NCI-H526 (cell line): ENCODE data around the gene EAF1.
"Not testable (repeated sequence)": the region's sequence is repeated elsewhere in the genome, so short reads cannot be mapped to it uniquely, and the experiment has no call there.

Experiments used
- DNase-seq, 2 experiments: peaks; one replicate each; lab custom pipeline; 2025; lab: John Stamatoyannopoulos, UW

The EAF1 gene

GRCh38 chr3:15405448-15406050 is 21.8 kb upstream of the EAF1 start:
- peak in 1 of 2 experiments; percentile 57 for DNase-seq

GRCh38 chr3:15409239-15409638 is 18.2 kb upstream of the EAF1 start:
- DNase-seq: no peak

- DNase-seq: no peak
Measured at GRCh38 chr3:15409774-15410173, 17.6 kb upstream of the EAF1 start.

- DNase-seq: not testable (repeated sequence)
Measured at GRCh38 chr3:15410966-15411365, 16.4 kb upstream of the EAF1 start.

GRCh38 chr3:15420871-15421270 is 6.5 kb upstream of the EAF1 start:
- DNase-seq: no peak

- DNase-seq: no peak
Measured at GRCh38 chr3:15426579-15427118, 749 bp upstream of the EAF1 start.

GRCh38 chr3:15427981-15428380 is 583 bp downstream of the EAF1 start:
- DNase-seq: peak in 1 of 2 experiments; percentile 15

- no peak for DNase-seq
Measured at GRCh38 chr3:15428539-15428938, 1.1 kb downstream of the EAF1 start.

GRCh38 chr3:15429080-15429479 is 1.7 kb downstream of the EAF1 start:
- DNase-seq: no peak

- no peak for DNase-seq
Measured at GRCh38 chr3:15430624-15431023, 3.2 kb downstream of the EAF1 start.

- no peak for DNase-seq
Measured at GRCh38 chr3:15431256-15431837, 3.9 kb downstream of the EAF1 start.

- DNase-seq: no peak
Measured at GRCh38 chr3:15433531-15433930, 6.1 kb downstream of the EAF1 start.

- no peak for DNase-seq
Measured at GRCh38 chr3:15434756-15435155, 7.4 kb downstream of the EAF1 start.

GRCh38 chr3:15436246-15436645 is 8.8 kb downstream of the EAF1 start:
- no peak for DNase-seq

- no peak for DNase-seq
Measured at GRCh38 chr3:15438983-15439382, 11.6 kb downstream of the EAF1 start.

GRCh38 chr3:15439476-15439875 is 12.1 kb downstream of the EAF1 start:
- no peak for DNase-seq

GRCh38 chr3:15440891-15441290 is 13.5 kb downstream of the EAF1 start:
- no peak for DNase-seq

- no peak for DNase-seq
Measured at GRCh38 chr3:15443826-15444524, 16.6 kb downstream of the EAF1 start.

GRCh38 chr3:15449489-15450224 is 22.3 kb downstream of the EAF1 start:
- no peak for DNase-seq

GRCh38 chr3:15450438-15451215 is 23.2 kb downstream of the EAF1 start:
- no peak for DNase-seq

GRCh38 chr3:15451216-15452113 is 24.1 kb downstream of the EAF1 start:
- no peak for DNase-seq
